SK-N-MC (cell line): ENCODE measurements around the gene IGFLR1.

Source experiments
- DNase-seq: peaks from one replicate; pipeline ENCODE4 v3.0.0-alpha.2; 2011; ENCODE audit warnings: low read depth, low spot score
- H3K27ac ChIP-seq: fragments of 200-600 bp; sonication (generic); 2 replicates; pipeline ENCODE4 v1.5.1; 2016; ENCODE audit warnings: mixed run types
- H3K36me3 ChIP-seq: fragments of 200-600 bp; sonication (generic); 2 replicates; pipeline ENCODE4 v1.6.1; 2017; ENCODE audit warnings: antibody characterized with exemption, low read length, mixed read lengths; ENCODE audit not compliant: insufficient read depth
- H3K4me3 ChIP-seq: fragments of 200-600 bp; sonication (generic); 2 replicates; pipeline ENCODE4 v1.5.1; 2016
- H3K9ac ChIP-seq: fragments of 200-600 bp; sonication (generic); 2 replicates; pipeline ENCODE4 v1.8.0; 2017; ENCODE audit warnings: mixed run types, mixed read lengths; ENCODE audit not compliant: insufficient read length
- H3K9me3 ChIP-seq: fragments of 200-600 bp; sonication (generic); 2 replicates; pipeline ENCODE4 v1.6.1; 2017; ENCODE audit warnings: low read depth, mild to moderate bottlenecking, antibody characterized with exemption, low read length, moderate library complexity, mixed read lengths
- EZH2 ChIP-seq: fragments of 200-600 bp; sonication (generic); IDR thresholded peaks from one replicate; pipeline ENCODE4 v1.6.1; 2017; ENCODE audit warnings: antibody characterized with exemption
- FOXP2 ChIP-seq: optimal IDR thresholded peaks from 2 replicates; pipeline ENCODE3; 2011; ENCODE audit warnings: mild to moderate bottlenecking, moderate library complexity; ENCODE audit not compliant: insufficient read depth; ENCODE audit errors: extremely low read length, control extremely low read depth
- POLR2AphosphoS5 ChIP-seq: IDR thresholded peaks from 2 replicates; pipeline ENCODE4 v1.6.1; 2012; ENCODE audit warnings: mild to moderate bottlenecking, low read depth, low read length, borderline replicate concordance

The IGFLR1 gene

GRCh38 chr19:35720648-35721047 is 21.6 kb downstream of the IGFLR1 start:
- TF ChIP-seq EZH2: no peak
- no peak for TF ChIP-seq POLR2AphosphoS5
- Histone ChIP-seq H3K36me3 (peaks cover 48% of the 10 kb centered on the region; the same call in 1 of the 2 replicates), H3K4me3 (no peak overlapping the region), H3K9me3 (no peaks in the 10 kb centered on the region), H3K9ac (no peak overlapping the region), H3K27ac (no peak overlapping the region)
- DNase-seq: no peak

GRCh38 chr19:35720163-35720524 is 22.1 kb downstream of the IGFLR1 start:
- Histone ChIP-seq H3K9me3 (no peaks in the 10 kb centered on the region), H3K36me3 (peaks cover 43% of the 10 kb centered on the region; the same call in 1 of the 2 replicates)

GRCh38 chr19:35719402-35720162 is 22.7 kb downstream of the IGFLR1 start:
- no peak overlapping the region for H3K27ac ChIP-seq
- no peak for DNase-seq
- H3K4me3 ChIP-seq: peak overlapping the region; percentile 90
- H3K9me3 ChIP-seq: no peaks in the 10 kb centered on the region
- H3K36me3 ChIP-seq: peaks cover 38% of the 10 kb centered on the region; the same call in 1 of the 2 replicates
- TF ChIP-seq EZH2: no peak
- TF ChIP-seq FOXP2: no peak
- TF ChIP-seq POLR2AphosphoS5: no peak
- peak overlapping the region; percentile 92 for H3K9ac ChIP-seq

More at GRCh38 chr19:35720163-35720524, 22.1 kb downstream of the IGFLR1 start:
- no peak overlapping the region for H3K27ac ChIP-seq
- no peak overlapping the region for H3K4me3 ChIP-seq
- TF ChIP-seq EZH2: no peak
- TF ChIP-seq FOXP2: no peak
- no peak for TF ChIP-seq POLR2AphosphoS5
- DNase-seq: no peak
- H3K9ac ChIP-seq: no peak overlapping the region

GRCh38 chr19:35718345-35719041 is 23.8 kb downstream of the IGFLR1 start:
- peak overlapping the region; percentile 46; the same call in 1 of the 2 replicates for H3K27ac ChIP-seq
- DNase-seq: no peak
- H3K4me3 ChIP-seq: peak overlapping the region; percentile 90
- TF ChIP-seq FOXP2 (no peak), EZH2 (no peak), POLR2AphosphoS5 (no peak)
- peak overlapping the region; percentile 92 for H3K9ac ChIP-seq
- H3K36me3 ChIP-seq: peaks cover 27% of the 10 kb centered on the region; the same call in 1 of the 2 replicates
- H3K9me3 ChIP-seq: no peaks in the 10 kb centered on the region

- TF ChIP-seq POLR2AphosphoS5 (no peak), EZH2 (no peak)
Measured at GRCh38 chr19:35717665-35718344, 24.4 kb downstream of the IGFLR1 start, which contains the start of gene KMT2B. Gene KMT2B, plus strand, starts transcription at chr19:35718003. Its CDS starts 16 bp downstream, at chr19:35718019.

GRCh38 chr19:35716801-35717664 is 25.2 kb downstream of the IGFLR1 start:
- peak; percentile 52 for DNase-seq
- peak overlapping the region; percentile 93 for H3K4me3 ChIP-seq
- peak overlapping the region; percentile 67 for H3K9ac ChIP-seq
- TF ChIP-seq POLR2AphosphoS5 (peak; percentile 58; the same call in 1 of the 2 replicates), EZH2 (no peak)
- H3K9me3 ChIP-seq: no peaks in the 10 kb centered on the region
- H3K36me3 ChIP-seq: peaks cover 13% of the 10 kb centered on the region; the same call in 1 of the 2 replicates
- H3K27ac ChIP-seq: peak overlapping the region; percentile 76; the same call in 1 of the 2 replicates

More at GRCh38 chr19:35717665-35718344, 24.4 kb downstream of the IGFLR1 start, which contains the start of gene KMT2B:
- H3K4me3 ChIP-seq: peak within 1 kb of the TSS; percentile 93
- H3K9ac ChIP-seq: peak within 1 kb of the TSS; percentile 92
- H3K9me3 ChIP-seq: no peaks in the 10 kb centered on the region
- H3K36me3 ChIP-seq: peaks cover 20% of the 10 kb centered on the region; the same call in 1 of the 2 replicates
- H3K27ac ChIP-seq: peak within 1 kb of the TSS; percentile 76; the same call in 1 of the 2 replicates
- DNase-seq: no peak

GRCh38 chr19:35715981-35716800 is 26.1 kb downstream of the IGFLR1 start:
- no peaks in the 10 kb centered on the region for H3K9me3 ChIP-seq
- TF ChIP-seq POLR2AphosphoS5: no peak
- TF ChIP-seq EZH2: no peak
- TF ChIP-seq FOXP2: no peak
- DNase-seq: no peak
- H3K9ac ChIP-seq: no peak overlapping the region
- H3K36me3 ChIP-seq: peaks cover 7% of the 10 kb centered on the region; the same call in 1 of the 2 replicates
- no peak overlapping the region for H3K27ac ChIP-seq
- H3K4me3 ChIP-seq: peak overlapping the region; percentile 93
